A549 treated with CORT108297 at 1 μM for 4 hours (cell line): ENCODE measurements around the gene MXD3. TPM values are rescaled to one million over a fixed set of nuclear protein-coding genes. Genes with fewer than 3 reads are reported as not detected.

Experiments used
- total RNA-seq: library from RNA; stranded (reverse); fragments of 200-300 nt; extraction: Qiagen RNA extraction; gene quantifications from 5 replicates; pipeline ENCODE4 v1.2.3, GENCODE V29; 2022

The MXD3 gene, protein sequence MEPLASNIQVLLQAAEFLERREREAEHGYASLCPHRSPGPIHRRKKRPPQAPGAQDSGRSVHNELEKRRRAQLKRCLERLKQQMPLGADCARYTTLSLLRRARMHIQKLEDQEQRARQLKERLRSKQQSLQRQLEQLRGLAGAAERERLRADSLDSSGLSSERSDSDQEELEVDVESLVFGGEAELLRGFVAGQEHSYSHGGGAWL
- total RNA-seq: 12.8 to 22.6 TPM (median 20.6 TPM) in 5 replicates

DNA sequence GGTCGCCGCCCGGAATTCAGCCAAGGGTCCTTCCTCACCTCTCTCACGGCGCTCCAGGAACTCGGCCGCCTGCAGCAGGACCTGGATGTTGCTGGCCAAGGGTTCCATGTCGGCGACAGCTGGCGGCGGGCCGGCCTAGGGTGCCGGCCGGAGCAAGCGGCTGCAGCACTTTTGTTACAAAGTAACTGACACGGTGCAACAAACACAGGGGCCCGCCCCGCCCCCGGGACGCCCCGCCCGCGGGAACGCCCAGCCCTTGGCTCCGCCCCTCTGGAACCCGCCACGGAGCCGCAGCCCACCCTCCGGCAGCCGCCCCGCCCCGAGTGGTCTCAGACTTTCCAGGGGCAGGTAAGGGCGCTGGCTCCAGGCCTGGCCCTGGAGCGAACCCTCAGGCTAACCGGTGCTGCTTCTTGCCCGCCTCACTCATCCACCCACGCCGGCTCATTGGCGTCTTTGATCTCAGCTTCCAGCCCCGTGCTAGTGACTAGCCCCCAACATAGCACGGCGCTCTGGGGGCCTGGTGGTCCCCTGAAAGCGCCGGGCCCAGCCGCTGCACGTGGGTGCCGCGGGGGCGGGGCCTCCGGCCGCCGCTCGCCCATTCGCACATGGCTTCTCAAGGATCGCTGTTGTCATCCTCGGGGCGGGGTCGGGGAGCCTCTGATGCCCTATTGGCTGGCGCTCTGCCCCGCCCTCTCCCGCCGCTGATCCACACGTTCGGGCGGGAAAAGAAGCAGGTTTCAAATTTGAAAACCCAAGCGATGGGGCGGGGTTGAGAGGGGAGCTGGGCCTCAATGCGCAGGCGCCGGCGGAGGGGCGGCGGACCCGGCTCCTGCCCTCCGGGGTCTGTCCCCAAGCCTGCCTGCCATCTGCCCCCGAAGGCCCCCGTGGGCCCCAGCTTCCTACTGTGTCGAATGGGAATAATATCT is at the start of gene MXD3:
Gene MXD3 (minus strand): TSS at position 176 of the 926 bp plus-strand sequence. CDS start 68 bp downstream, at position 108.

DNA sequence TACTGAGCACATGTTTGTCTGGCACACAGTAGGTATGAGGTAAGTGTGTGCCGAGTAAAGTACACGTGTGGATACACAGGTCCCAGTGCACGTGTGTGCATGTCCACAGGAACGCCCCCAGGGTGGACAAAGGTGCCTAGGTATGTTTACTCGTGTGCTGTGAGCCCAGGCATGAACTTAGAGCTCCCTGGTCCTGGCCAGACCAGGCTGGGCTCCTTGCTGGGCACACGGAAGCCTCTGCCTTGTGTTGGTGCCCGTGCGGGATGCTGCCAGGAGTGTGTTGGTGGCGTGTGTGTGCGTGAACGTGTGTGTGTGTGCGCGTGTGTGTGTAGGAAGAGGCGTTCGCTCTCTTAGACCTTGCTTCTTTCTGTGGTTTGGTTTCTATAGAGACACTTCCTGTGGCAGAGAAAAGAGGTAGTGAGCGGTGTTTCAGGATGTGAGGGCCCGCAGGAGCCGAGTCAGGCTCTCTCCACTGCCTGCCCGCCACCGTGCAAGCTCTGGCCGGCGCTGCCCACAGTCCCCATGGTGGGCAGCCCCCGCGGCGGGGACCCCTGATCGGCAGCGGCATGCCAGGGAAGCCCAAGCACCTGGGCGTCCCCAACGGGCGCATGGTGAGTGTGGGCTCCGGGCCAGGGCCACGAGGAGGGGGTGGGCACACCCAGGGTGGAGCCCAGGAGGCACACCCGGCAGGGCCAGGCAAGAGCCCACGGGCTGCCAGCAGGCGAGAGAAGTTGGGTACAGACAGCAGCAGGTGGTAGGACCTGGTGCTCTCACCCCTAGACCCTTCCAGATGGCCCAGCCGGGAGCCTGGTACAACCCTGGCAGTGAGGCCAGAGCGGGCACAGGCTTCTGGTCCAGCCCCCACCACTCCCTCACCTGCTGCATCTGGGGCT is 46.0 kb upstream of the MXD3 start, which contains the start of gene RGS14:
Gene RGS14 (plus strand): TSS at position 466 of the 893 bp plus-strand sequence. CDS start 101 bp downstream, at position 567.

DNA sequence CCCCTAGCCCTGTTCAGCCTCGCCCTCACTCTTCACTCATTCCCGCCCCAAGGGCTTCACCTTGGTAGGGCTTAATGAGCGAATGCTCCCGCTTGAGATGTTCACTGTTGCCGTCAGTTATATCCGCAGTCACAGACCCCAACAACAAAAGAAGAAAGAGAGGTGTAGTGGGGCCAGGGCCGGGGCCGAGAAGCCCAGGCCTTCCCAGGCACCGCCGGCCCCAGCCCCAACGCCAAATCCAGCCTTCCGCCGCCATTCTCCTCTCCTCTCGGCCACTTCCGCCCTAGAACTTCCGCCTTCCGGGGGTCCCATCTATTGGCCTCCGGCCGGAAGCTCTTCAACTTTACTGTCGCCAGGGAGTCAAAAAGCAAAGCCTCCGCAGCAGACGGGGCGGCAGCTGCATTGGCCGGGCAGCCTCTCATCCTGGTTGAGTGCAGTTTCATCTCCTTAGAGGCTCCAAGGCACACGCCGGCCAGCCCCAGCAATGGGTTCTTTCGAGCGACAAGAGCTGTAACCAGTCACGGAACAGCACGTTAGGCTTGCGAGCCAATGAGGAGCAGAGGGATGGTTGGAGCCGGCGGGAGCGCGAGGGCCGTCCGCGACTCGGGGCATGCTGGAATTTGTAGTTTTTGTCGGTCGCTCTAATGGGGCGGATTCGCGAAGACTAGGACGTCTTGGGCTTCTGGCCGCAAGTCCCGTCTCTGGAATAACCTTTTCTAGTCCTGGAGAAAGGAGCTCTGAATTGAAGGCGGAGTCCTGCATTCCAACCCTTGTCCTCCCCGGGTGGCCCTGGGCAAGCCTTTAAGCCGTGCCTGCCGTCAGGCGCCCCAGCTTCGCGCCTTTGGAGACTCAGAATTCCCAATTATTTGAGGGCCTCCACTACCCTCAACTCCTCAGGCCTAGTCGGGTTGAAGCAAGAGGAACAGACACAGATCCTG is 40.0 kb upstream of the MXD3 start, which contains the start of gene LMAN2:
Gene LMAN2 (minus strand): TSS at position 277 of the 938 bp plus-strand sequence. CDS start 21 bp downstream, at position 256.

DNA sequence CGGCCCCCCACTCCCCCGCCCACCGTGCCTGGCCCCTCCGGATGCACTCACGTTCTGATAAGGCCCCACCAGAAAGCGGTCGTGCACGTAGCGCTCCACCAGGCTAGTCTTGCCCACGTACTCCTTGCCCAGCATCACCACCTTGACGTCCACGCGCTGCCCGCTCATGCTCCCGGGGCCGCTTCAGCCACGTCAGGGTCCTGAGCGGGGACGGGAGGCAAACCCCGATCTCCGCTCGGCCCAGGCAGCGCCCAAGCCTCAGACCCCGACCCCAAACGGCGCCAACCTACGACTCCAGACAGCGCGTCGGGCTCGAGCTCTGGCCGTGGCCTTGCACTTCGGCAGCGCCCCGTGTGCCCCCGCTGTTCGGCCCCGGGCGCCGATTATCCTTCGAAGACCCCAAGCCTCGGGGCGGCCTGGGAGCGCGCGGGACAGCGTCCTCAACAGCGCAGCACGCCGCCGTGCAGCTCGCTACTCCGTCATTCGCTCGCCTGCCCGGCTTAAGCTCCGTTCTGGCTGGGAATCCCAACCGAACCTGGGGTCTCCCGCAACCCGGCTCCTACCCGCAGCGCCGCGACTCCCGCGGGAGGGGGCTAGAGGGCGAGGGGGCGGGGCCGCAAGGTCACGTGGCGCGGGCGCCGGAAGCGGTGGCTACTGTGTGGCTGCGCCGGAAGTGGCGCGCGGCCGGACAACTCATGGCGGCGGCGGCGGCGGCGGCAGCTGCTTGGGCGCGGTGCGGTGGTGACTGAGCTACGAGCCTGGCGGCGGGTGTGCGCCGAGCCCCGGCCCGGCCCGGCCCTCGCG is 8.4 kb downstream of the MXD3 start, which contains the start of the genes PRELID1 and RAB24:
Gene PRELID1 (plus strand): TSS at position 679 of the 804 bp plus-strand sequence. CDS start 187 bp downstream, outside the sequence.
Gene RAB24 (minus strand): TSS at position 599 of the 804 bp plus-strand sequence. CDS start 431 bp downstream, at position 168.

Other genes starting within 250 kb of the MXD3 start
- gene FGFR4, start 225.0 kb downstream of the MXD3 start, total RNA-seq: 15.5 to 26.2 TPM (median 25.0 TPM) in 5 replicates
- 17.8 to 23.9 TPM (median 20.6 TPM) in 5 replicates for gene NSD1, start 178.1 kb downstream of the MXD3 start, total RNA-seq
- 22.0 to 29.4 TPM (median 28.2 TPM) in 5 replicates for gene RAB24, start 8.2 kb downstream of the MXD3 start, total RNA-seq
- gene PRELID1, start 8.1 kb downstream of the MXD3 start, total RNA-seq: 273 to 409 TPM (median 372 TPM) in 5 replicates
- 194 to 226 TPM (median 194 TPM) in 5 replicates for gene LMAN2, start 39.8 kb upstream of the MXD3 start, total RNA-seq
- 3.9 to 8.2 TPM (median 6.4 TPM) in 5 replicates for gene RGS14, start 46.0 kb upstream of the MXD3 start, total RNA-seq
- 0.02 TPM in 1 of 5 replicates, not detected in the others for gene SLC34A1, start 72.5 kb upstream of the MXD3 start, total RNA-seq
- not detected in 5 replicates for gene PFN3, start 88.8 kb upstream of the MXD3 start, total RNA-seq
- 14.7 to 28.1 TPM (median 25.9 TPM) in 5 replicates for gene F12, start 97.7 kb upstream of the MXD3 start, total RNA-seq
- gene GRK6, start 114.8 kb upstream of the MXD3 start, total RNA-seq: 17.5 to 29.2 TPM (median 26.9 TPM) in 5 replicates
- 13.2 to 40.2 TPM (median 35.2 TPM) in 5 replicates for gene PRR7, start 134.9 kb upstream of the MXD3 start, total RNA-seq
- 55.6 to 82.0 TPM (median 74.1 TPM) in 5 replicates for gene DBN1, start 161.7 kb upstream of the MXD3 start, total RNA-seq
- gene PDLIM7, start 185.7 kb upstream of the MXD3 start, total RNA-seq: 81.9 to 105 TPM (median 96.8 TPM) in 5 replicates
- 2.4 to 5.6 TPM (median 4.2 TPM) in 5 replicates for gene DOK3, start 197.9 kb upstream of the MXD3 start, total RNA-seq
- 105 to 147 TPM (median 111 TPM) in 5 replicates for gene DDX41, start 205.1 kb upstream of the MXD3 start, total RNA-seq
- gene FAM193B, start 242.7 kb upstream of the MXD3 start, total RNA-seq: 24.3 to 36.0 TPM (median 33.0 TPM) in 5 replicates